SK-N-SH treated with all-trans-retinoic acid at 6 μM for 48 hours (cell line): Measurements from ENCODE around the gene CES3.

Experiments used
- ARNTL ChIP-seq: fragments of 450-650 bp; formaldehyde crosslinking; IDR thresholded peaks from 2 replicates; pipeline ENCODE4 v1.5.0; 2020; ENCODE audit warnings: low read depth, mild to moderate bottlenecking, moderate library complexity, borderline replicate concordance
- CREB5 ChIP-seq: fragments of 250-450 bp; sonication (Bioruptor Pico); IDR thresholded peaks from 2 replicates; pipeline ENCODE4 v1.5.1; 2020; ENCODE audit warnings: low read depth, mild to moderate bottlenecking, moderate library complexity
- PATZ1 ChIP-seq: fragments of 250-450 bp; sonication (Bioruptor Pico); IDR thresholded peaks from 2 replicates; pipeline ENCODE4 v1.8.0; 2020; ENCODE audit warnings: mild to moderate bottlenecking, moderate library complexity, borderline replicate concordance
- PPARA ChIP-seq: fragments of 250-450 bp; sonication (Bioruptor Pico); IDR thresholded peaks from 2 replicates; pipeline ENCODE4 v1.5.0; 2020; ENCODE audit warnings: mild to moderate bottlenecking, borderline replicate concordance
- RARB ChIP-seq: fragments of 250-450 bp; sonication (Bioruptor Pico); IDR thresholded peaks from 2 replicates; pipeline ENCODE4 v1.8.0; 2021; ENCODE audit warnings: mild to moderate bottlenecking, moderate library complexity
- SNAI2 ChIP-seq: fragments of 250-450 bp; sonication (Bioruptor Pico); IDR thresholded peaks from 2 replicates; pipeline ENCODE4 v1.5.0; 2020; ENCODE audit warnings: mild to moderate bottlenecking, moderate library complexity
- TOX ChIP-seq: fragments of 250-450 bp; sonication (Bioruptor Pico); IDR thresholded peaks from 2 replicates; pipeline ENCODE4 v1.8.0; 2021; ENCODE audit warnings: mild to moderate bottlenecking, moderate library complexity, borderline replicate concordance
- ZNF70 ChIP-seq: fragments of 450-650 bp; formaldehyde crosslinking; IDR thresholded peaks from 2 replicates; pipeline ENCODE4 v1.5.0; 2020; ENCODE audit warnings: mild to moderate bottlenecking, moderate library complexity
- ZNF8 ChIP-seq: fragments of 450-650 bp; formaldehyde crosslinking; IDR thresholded peaks from 2 replicates; pipeline ENCODE4 v1.5.0; 2020; ENCODE audit warnings: mild to moderate bottlenecking, moderate library complexity

GRCh38 chr16:66977341-66978113, 16.5 kb downstream of the CES3 start:
- no peak for TF ChIP-seq PATZ1 (CRISPR knock-in tag)
- no peak for TF ChIP-seq CREB5
- no peak for TF ChIP-seq ZNF70 (CRISPR knock-in tag)
- no peak for TF ChIP-seq RARB
- TF ChIP-seq SNAI2 (CRISPR knock-in tag), result no peak
- no peak for TF ChIP-seq ARNTL (CRISPR knock-in tag)
- TF ChIP-seq PPARA (CRISPR knock-in tag), result no peak
- TF ChIP-seq ZNF8, result no peak
- TF ChIP-seq TOX (CRISPR knock-in tag), result no peak
